ENCODE results near the gene CYP3A5. TPM values are rescaled to one million over a fixed set of nuclear protein-coding genes. Genes with fewer than 3 reads are reported as not detected.
"Not testable (repeated sequence)": the region's sequence is repeated elsewhere in the genome, so short reads cannot be mapped to it uniquely, and the experiment has no call there.

The CYP3A5 gene
- total and polyA plus RNA-seq, 2 of the 4 experiments (the other 2 are of a cell fraction) = not detected

GRCh38 chr7:99723201-99723600 lies 43.4 kb upstream of the CYP3A5 start:
- dilution Hi-C loops (cut with HindIII; ENCODE audit: low sequenced_read_pairs, unreplicated experiment); H2BK15ac ChIP-seq (ENCODE audit: low read depth, low read length); H3K9ac ChIP-seq (ENCODE audit: low read depth, low read length); CTCF ChIA-PET; H3K4me2 ChIP-seq (ENCODE audit: low read depth, low read length); POLR2A ChIA-PET (ENCODE audit: unreplicated experiment); H3K36me3 ChIP-seq (ENCODE audit: control insufficient read depth, insufficient read depth, low read length); H2AFZ ChIP-seq (replicated peaks; ENCODE audit: low read length, poor library complexity); H3K27ac ChIP-seq (ENCODE audit: insufficient read depth, low read length); H3K4me1 ChIP-seq (ENCODE audit: control insufficient read depth, insufficient read depth, low read length); H2AK9ac ChIP-seq (replicated peaks; ENCODE audit: low read depth, low read length, poor library complexity); H3K23ac ChIP-seq (ENCODE audit: low read depth, low read length); H2BK20ac ChIP-seq (ENCODE audit: low read depth, low read length); H4K91ac ChIP-seq (ENCODE audit: insufficient read depth, low read depth, low read length); H4K20me1 ChIP-seq (ENCODE audit: insufficient read depth, low read length); H3K27me3 ChIP-seq (ENCODE audit: control insufficient read depth, insufficient read depth, low read length); BruUV-seq (replicated peaks); intact Hi-C loops (cut with micrococcal nuclease); H3K14ac ChIP-seq (replicated peaks; ENCODE audit: low read depth, low read length); DNase-seq; H4K8ac ChIP-seq (ENCODE audit: low read depth in 2 of 2, low read length in 2 of 2); H3K9me1 ChIP-seq (ENCODE audit: insufficient read depth, low read length); H3K9me3 ChIP-seq (ENCODE audit: control insufficient read depth, insufficient read depth, low read length); H4K5ac ChIP-seq (ENCODE audit: low read depth, low read length); in situ Hi-C loops (cut with MboI; ENCODE audit: low sequenced_read_pairs); H2BK5ac ChIP-seq (ENCODE audit: low read depth, low read length, poor library complexity, severe bottlenecking); H3K79me1 ChIP-seq (ENCODE audit: low read depth in 1 of 2, low read length in 2 of 2); H2AK5ac ChIP-seq (ENCODE audit: low read depth, low read length); H3K4me3 ChIP-seq (ENCODE audit: insufficient read depth, low read depth, low read length); ATAC-seq (ENCODE audit: low read depth); H3K4ac ChIP-seq (ENCODE audit: low read depth, low read length); H3K18ac ChIP-seq (ENCODE audit: low read depth, low read length); H3K56ac ChIP-seq (ENCODE audit: extremely low read depth, insufficient read depth, low read length); H2BK120ac ChIP-seq (ENCODE audit: low read depth, low read length): not testable (repeated sequence)
- WGBS, 2 experiments (ENCODE audit: extremely low coverage in 2 of 2, insufficient read length in 1 of 2) = 70% methylated on average over 4 of the region's 6 CpGs; no CpG with 5 or more reads in 1 of the 2 experiments

Measured in IMR-90 (cell line).